Colonic mucosa (tissue), 4 donors: Measurements from ENCODE around the gene CRYBB1. TPM values are rescaled to one million over a fixed set of nuclear protein-coding genes. Genes with fewer than 3 reads are reported as not detected.

Experiments
- DNase-seq: peaks from one replicate; pipeline ENCODE4 v3.0.0-alpha.2; 2020
- H3K27ac ChIP-seq: fragments of 200-600 bp; one replicate; pipeline ENCODE4 v1.8.0; 2021
- H3K27me3 ChIP-seq: fragments of 200-600 bp; one replicate; pipeline ENCODE4 v1.8.0; 2021
- H3K36me3 ChIP-seq: fragments of 200-600 bp; one replicate; pipeline ENCODE4 v1.8.0; 2021
- H3K4me1 ChIP-seq: fragments of 200-600 bp; one replicate; pipeline ENCODE4 v1.8.0; 2021; ENCODE audit warnings: mild to moderate bottlenecking
- H3K4me3 ChIP-seq: fragments of 200-600 bp; one replicate; pipeline ENCODE4 v1.8.0; 2021
- H3K9ac ChIP-seq, 2 donors: one replicate each; pipeline ENCODE4 v1.7.0; 2013; ENCODE audit warnings: control low read depth in 2 of 2, low read depth in 2 of 2, low read length in 2 of 2
- H3K9me3 ChIP-seq: fragments of 200-600 bp; one replicate; pipeline ENCODE4 v1.8.0; 2021
- CTCF ChIP-seq: fragments of 200-600 bp; IDR thresholded peaks from one replicate; pipeline ENCODE4 v1.8.0; 2022; ENCODE audit warnings: antibody characterized with exemption, mild to moderate bottlenecking
- intact Hi-C: fragments of 100-400 bp; cut with DNase I; formaldehyde crosslinking; loops from one replicate; pipeline ENCODE4 v1.14.1; 2022
- total RNA-seq, 2 donors: library from RNA; stranded (reverse); fragmentation: NEBNext Ultra II Directional in 1 of 2; extraction: Animal tissue kit (Norgen Biotek cat#: 25700) in 1 of 2; gene quantifications; one replicate each; pipeline ENCODE4 v1.2.1, GENCODE V29; 2021
- donor health status: healthy.
- donor health status: DM: no; HTN: no; CAD: no.
- donor health status: DM: no; HTN: no; CAD: no.

The CRYBB1 gene
- total RNA-seq, 2 donors from 2014 or later, result 0.32 TPM; not detected in 1

- intact Hi-C loops, result no loop called here
- Histone ChIP-seq H3K4me1 (no peaks in the 10 kb centered on the region), H3K4me3 (no peak overlapping the region), H3K9me3 (no peaks in the 10 kb centered on the region), H3K9ac (no peak overlapping the region), H3K27ac (no peak overlapping the region), H3K36me3 (no peaks in the 10 kb centered on the region), H3K27me3 (no peaks in the 10 kb centered on the region)
- no peak for TF ChIP-seq CTCF
- DNase-seq, result no peak
Observed at GRCh38 chr22:26610996-26611395, 6.8 kb downstream of the CRYBB1 start.

- Histone ChIP-seq H3K9ac (no peak overlapping the region), H3K36me3 (no peaks in the 10 kb centered on the region), H3K4me3 (no peak overlapping the region), H3K27me3 (no peaks in the 10 kb centered on the region), H3K4me1 (no peaks in the 10 kb centered on the region), H3K27ac (no peak overlapping the region), H3K9me3 (no peaks in the 10 kb centered on the region)
- peak; percentile 34 for DNase-seq
- intact Hi-C loops, result no loop called here
- no peak for TF ChIP-seq CTCF
Observed at GRCh38 chr22:26610072-26610958, 7.5 kb downstream of the CRYBB1 start.

GRCh38 chr22:26609287-26609686 lies 8.5 kb downstream of the CRYBB1 start:
- intact Hi-C loops, result no loop called here
- no peaks in the 10 kb centered on the region for H3K27me3 ChIP-seq
- TF ChIP-seq CTCF, result no peak
- no peaks in the 10 kb centered on the region for H3K36me3 ChIP-seq
- no peaks in the 10 kb centered on the region for H3K4me1 ChIP-seq
- no peak overlapping the region for H3K27ac ChIP-seq
- no peak overlapping the region for H3K4me3 ChIP-seq
- no peak for DNase-seq
- H3K9ac ChIP-seq, result no peak overlapping the region
- no peaks in the 10 kb centered on the region for H3K9me3 ChIP-seq

- H3K36me3 ChIP-seq, result no peaks in the 10 kb centered on the region
- intact Hi-C loops, result no loop called here
- H3K4me1 ChIP-seq, result no peaks in the 10 kb centered on the region
- TF ChIP-seq CTCF, result no peak
- no peak overlapping the region for H3K9ac ChIP-seq
- H3K9me3 ChIP-seq, result no peaks in the 10 kb centered on the region
- no peak overlapping the region for H3K4me3 ChIP-seq
- no peak for DNase-seq
- no peaks in the 10 kb centered on the region for H3K27me3 ChIP-seq
- H3K27ac ChIP-seq, result no peak overlapping the region
Observed at GRCh38 chr22:26608129-26608528, 9.7 kb downstream of the CRYBB1 start.

- H3K9ac ChIP-seq, result no peak overlapping the region
- no peak overlapping the region for H3K27ac ChIP-seq
- intact Hi-C loops, result no loop called here
- H3K27me3 ChIP-seq, result no peaks in the 10 kb centered on the region
- H3K36me3 ChIP-seq, result no peaks in the 10 kb centered on the region
- no peak overlapping the region for H3K4me3 ChIP-seq
- H3K9me3 ChIP-seq, result no peaks in the 10 kb centered on the region
- H3K4me1 ChIP-seq, result no peaks in the 10 kb centered on the region
- no peak for DNase-seq
- no peak for TF ChIP-seq CTCF
Observed at GRCh38 chr22:26606611-26607010, 11.2 kb downstream of the CRYBB1 start.
